DOHH2 (cell line): Measurements from ENCODE around the gene DNAH5.

Experiments
- CTCF ChIP-seq: fragments of 200-600 bp; sonication (generic); IDR thresholded peaks from one replicate; pipeline ENCODE4 v1.5.1; 2014; ENCODE audit warnings: antibody characterized with exemption, mild to moderate bottlenecking, low read depth, low read length; ENCODE audit not compliant: poor library complexity, severe bottlenecking
- EZH2phosphoT487 ChIP-seq: fragments of 200-600 bp; sonication (generic); IDR thresholded peaks from 2 replicates; pipeline ENCODE4 v1.6.1; 2017; ENCODE audit warnings: borderline replicate concordance, mild to moderate bottlenecking, antibody characterized with exemption, low read length, moderate library complexity, mixed read lengths

GRCh38 chr5:13704396-13704795, 240.1 kb downstream of the DNAH5 start:
- TF ChIP-seq CTCF, result no peak
- no peak for TF ChIP-seq EZH2phosphoT487
